ENCODE measurements around the gene GALNTL6. TPM values are rescaled to one million over a fixed set of nuclear protein-coding genes. Genes with fewer than 3 reads are reported as not detected.

GALNTL6 gene
- total RNA-seq, 1 experiment from 2014 or later: not detected

- intact Hi-C loops (cut with micrococcal nuclease): loop anchor here (10.0 kb wide), 1 partner anchor 1352 kb away; no protein-coding TSS in a partner anchor
- Histone ChIP-seq H3K4me1 (ENCODE audit: control insufficient read depth in 1 of 2, insufficient read depth in 2 of 2, low read length in 2 of 2) (no peaks in the 10 kb centered on the region), H3K9me2 (ENCODE audit: insufficient read depth) (no peaks in the 10 kb centered on the region), H3K36me3 (ENCODE audit: control insufficient read depth in 1 of 2, insufficient read depth in 2 of 2, low read length in 2 of 2) (no peaks in the 10 kb centered on the region), H3K27ac (ENCODE audit: low read depth, low read length) (no peak overlapping the region), H3K9me3 (ENCODE audit: control insufficient read depth in 1 of 2, insufficient read depth in 1 of 2, low read depth in 1 of 2, low read length in 2 of 2) (no peaks in the 10 kb centered on the region), H3K27me3 (ENCODE audit: insufficient read depth, low read length) (no peaks in the 10 kb centered on the region), H3K4me3 (replicated peaks in 1 of 2; ENCODE audit: low read depth in 1 of 2, low read length in 2 of 2) (no peak overlapping the region), H3K9ac (ENCODE audit: low read length) (no peak overlapping the region), H3K79me2 (ENCODE audit: insufficient read depth, low read length) (no peaks in the 10 kb centered on the region), H4K20me1 (ENCODE audit: insufficient read depth) (no peaks in the 10 kb centered on the region), H3K4me2 (ENCODE audit: low read length) (no peak overlapping the region), H2AFZ (ENCODE audit: low read depth, low read length, poor library complexity, severe bottlenecking) (no peak overlapping the region)
- ChIA-PET RAD21 (ENCODE audit: low non-redundant PET in 1 of 2, low total read pairs in 2 of 2, uncharacterized antibody in 2 of 2, unreplicated experiment in 2 of 2) (no interaction called here), POLR2A (no interaction called here), CTCF (no interaction called here)
- ATAC-seq (no peak), DNase-seq (ENCODE audit: low read depth, low spot score) (no peak)
- no peak for TF ChIP-seq POLR2AphosphoS5 (IDR thresholded peaks at IDR 0.05; ENCODE audit: low read depth, low read length)
- no peak for TF ChIP-seq SP1 (IDR thresholded peaks at IDR 0.05; ENCODE audit: low read depth)
- no peak for TF ChIP-seq YY1 (IDR thresholded peaks at IDR 0.05; ENCODE audit: extremely low read depth, insufficient replicate concordance, low read depth, low read length)
- TF ChIP-seq TCF7L2 (IDR thresholded peaks at IDR 0.05; ENCODE audit: borderline replicate concordance, extremely low read depth, insufficient read depth, insufficient read length): no peak
- no peak for TF ChIP-seq JUND (IDR thresholded peaks at IDR 0.05)
- no peak for TF ChIP-seq RAD21 (IDR thresholded peaks at IDR 0.05; ENCODE audit: low read depth)
- TF ChIP-seq ELF1 (IDR thresholded peaks at IDR 0.05; ENCODE audit: borderline replicate concordance, low read depth): no peak
- TF ChIP-seq EGR1 (IDR thresholded peaks at IDR 0.05; ENCODE audit: low read depth): no peak
- TF ChIP-seq, protein P1, sequence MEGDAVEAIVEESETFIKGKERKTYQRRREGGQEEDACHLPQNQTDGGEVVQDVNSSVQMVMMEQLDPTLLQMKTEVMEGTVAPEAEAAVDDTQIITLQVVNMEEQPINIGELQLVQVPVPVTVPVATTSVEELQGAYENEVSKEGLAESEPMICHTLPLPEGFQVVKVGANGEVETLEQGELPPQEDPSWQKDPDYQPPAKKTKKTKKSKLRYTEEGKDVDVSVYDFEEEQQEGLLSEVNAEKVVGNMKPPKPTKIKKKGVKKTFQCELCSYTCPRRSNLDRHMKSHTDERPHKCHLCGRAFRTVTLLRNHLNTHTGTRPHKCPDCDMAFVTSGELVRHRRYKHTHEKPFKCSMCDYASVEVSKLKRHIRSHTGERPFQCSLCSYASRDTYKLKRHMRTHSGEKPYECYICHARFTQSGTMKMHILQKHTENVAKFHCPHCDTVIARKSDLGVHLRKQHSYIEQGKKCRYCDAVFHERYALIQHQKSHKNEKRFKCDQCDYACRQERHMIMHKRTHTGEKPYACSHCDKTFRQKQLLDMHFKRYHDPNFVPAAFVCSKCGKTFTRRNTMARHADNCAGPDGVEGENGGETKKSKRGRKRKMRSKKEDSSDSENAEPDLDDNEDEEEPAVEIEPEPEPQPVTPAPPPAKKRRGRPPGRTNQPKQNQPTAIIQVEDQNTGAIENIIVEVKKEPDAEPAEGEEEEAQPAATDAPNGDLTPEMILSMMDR (IDR thresholded peaks at IDR 0.05 in 2 of 3, conservative IDR thresholded peaks at IDR 0.05 in 1 of 3; ENCODE audit: borderline replicate concordance in 1 of 3, insufficient read depth in 1 of 3, low read depth in 2 of 3, low read length in 2 of 3): no peak
- TF ChIP-seq, protein P2, sequence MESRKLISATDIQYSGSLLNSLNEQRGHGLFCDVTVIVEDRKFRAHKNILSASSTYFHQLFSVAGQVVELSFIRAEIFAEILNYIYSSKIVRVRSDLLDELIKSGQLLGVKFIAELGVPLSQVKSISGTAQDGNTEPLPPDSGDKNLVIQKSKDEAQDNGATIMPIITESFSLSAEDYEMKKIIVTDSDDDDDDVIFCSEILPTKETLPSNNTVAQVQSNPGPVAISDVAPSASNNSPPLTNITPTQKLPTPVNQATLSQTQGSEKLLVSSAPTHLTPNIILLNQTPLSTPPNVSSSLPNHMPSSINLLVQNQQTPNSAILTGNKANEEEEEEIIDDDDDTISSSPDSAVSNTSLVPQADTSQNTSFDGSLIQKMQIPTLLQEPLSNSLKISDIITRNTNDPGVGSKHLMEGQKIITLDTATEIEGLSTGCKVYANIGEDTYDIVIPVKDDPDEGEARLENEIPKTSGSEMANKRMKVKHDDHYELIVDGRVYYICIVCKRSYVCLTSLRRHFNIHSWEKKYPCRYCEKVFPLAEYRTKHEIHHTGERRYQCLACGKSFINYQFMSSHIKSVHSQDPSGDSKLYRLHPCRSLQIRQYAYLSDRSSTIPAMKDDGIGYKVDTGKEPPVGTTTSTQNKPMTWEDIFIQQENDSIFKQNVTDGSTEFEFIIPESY (IDR thresholded peaks at IDR 0.05; ENCODE audit: extremely low read depth, insufficient replicate concordance, low read length): no peak
- no peak for TF ChIP-seq CEBPB (IDR thresholded peaks at IDR 0.05; ENCODE audit: low read depth)
- no peak for TF ChIP-seq POLR2A (IDR thresholded peaks at IDR 0.05; ENCODE audit: borderline replicate concordance, extremely low read depth, insufficient read depth, insufficient read length)
- no peak for TF ChIP-seq CBX3 (IDR thresholded peaks at IDR 0.05; ENCODE audit: low read depth)
- TF ChIP-seq SIN3A (IDR thresholded peaks at IDR 0.05; ENCODE audit: low read depth): no peak
- no peak for TF ChIP-seq SRF (IDR thresholded peaks at IDR 0.05; ENCODE audit: low read depth)
- no peak for TF ChIP-seq ZNF274 (IDR thresholded peaks at IDR 0.05; ENCODE audit: low read depth, low read length)
- TF ChIP-seq, protein P3, sequence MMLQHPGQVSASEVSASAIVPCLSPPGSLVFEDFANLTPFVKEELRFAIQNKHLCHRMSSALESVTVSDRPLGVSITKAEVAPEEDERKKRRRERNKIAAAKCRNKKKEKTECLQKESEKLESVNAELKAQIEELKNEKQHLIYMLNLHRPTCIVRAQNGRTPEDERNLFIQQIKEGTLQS (IDR thresholded peaks at IDR 0.05): no peak
- no peak for TF ChIP-seq ZFX (IDR thresholded peaks at IDR 0.05)
- no peak for TF ChIP-seq EZH2phosphoT487 (IDR thresholded peaks at IDR 0.05; ENCODE audit: borderline replicate concordance)
- no TSS peak for BruUV-seq (replicated peaks)
These were observed 394.1 kb downstream of the GALNTL6 start for GRCh38 chr4:172207258-172207657.
